Endothelial cell (in vitro differentiated cells): ENCODE data around the gene PHACTR1. TPM values are rescaled to one million over a fixed set of nuclear protein-coding genes. Genes with fewer than 3 reads are reported as not detected.

Source experiments
- DNase-seq: peaks from one replicate; pipeline ENCODE4 v3.0.0; 2021; ENCODE audit warnings: low spot score
- H3K27ac Mint-ChIP-seq: one replicate; pipeline ENCODE4 v1.8.0; 2021; ENCODE audit warnings: mixed read lengths, inconsistent platforms; ENCODE audit not compliant: unreplicated experiment
- H3K27me3 Mint-ChIP-seq: one replicate; pipeline ENCODE4 v1.8.0; 2021; ENCODE audit warnings: mild to moderate bottlenecking, moderate library complexity, mixed read lengths, inconsistent platforms; ENCODE audit not compliant: unreplicated experiment
- H3K36me3 Mint-ChIP-seq: one replicate; pipeline ENCODE4 v1.8.0; 2021; ENCODE audit warnings: mild to moderate bottlenecking, low read depth, mixed read lengths, inconsistent platforms; ENCODE audit not compliant: unreplicated experiment
- H3K4me1 Mint-ChIP-seq: one replicate; pipeline ENCODE4 v1.8.0; 2021; ENCODE audit warnings: mild to moderate bottlenecking, mixed read lengths, inconsistent platforms; ENCODE audit not compliant: unreplicated experiment
- H3K4me3 Mint-ChIP-seq: one replicate; pipeline ENCODE4 v1.8.0; 2021; ENCODE audit warnings: mild to moderate bottlenecking, mixed read lengths, inconsistent platforms; ENCODE audit not compliant: unreplicated experiment
- H3K9me3 Mint-ChIP-seq: one replicate; pipeline ENCODE4 v1.8.0; 2021; ENCODE audit warnings: mixed read lengths, inconsistent platforms; ENCODE audit not compliant: unreplicated experiment
- total RNA-seq: library from RNA; stranded (reverse); fragmentation: NEBNext Ultra II Directional; extraction: Animal tissue kit (Norgen Biotek cat#: 25700); gene quantifications from one replicate; pipeline ENCODE4 v1.2.1, GENCODE V29; 2021; ENCODE audit not compliant: unreplicated experiment
- TF ChIP-seq, protein P1 (sequence below): fragments of 200-600 bp; sonication (generic); IDR thresholded peaks from one replicate; pipeline ENCODE4 v1.5.0; 2021; ENCODE audit warnings: antibody characterized with exemption; ENCODE audit not compliant: unreplicated experiment

The PHACTR1 gene
- total RNA-seq, 1 donor from 2014 or later, result 39.9 TPM

DNA sequence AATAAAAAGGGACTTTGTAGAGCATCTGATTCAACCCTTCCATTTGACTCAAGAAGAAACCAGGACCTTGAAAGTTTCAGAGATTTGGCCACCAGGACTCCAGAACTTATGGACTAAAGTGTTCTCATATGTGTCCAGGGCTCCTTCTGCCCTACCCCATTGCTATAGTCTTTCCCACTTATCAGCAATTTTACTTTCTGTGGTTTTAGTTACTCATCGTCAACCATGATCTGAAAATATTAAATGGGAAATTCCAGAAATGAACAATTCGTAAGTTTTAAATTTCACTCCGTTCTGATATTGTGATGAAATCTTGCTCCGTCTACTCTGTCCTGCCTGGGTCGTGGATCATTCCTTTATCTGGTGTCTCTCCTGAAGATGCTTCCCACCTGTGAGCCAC lies 259.8 kb downstream of the PHACTR1 start:
- H3K27me3 Mint-ChIP-seq, result no peaks in the 10 kb centered on the region
- H3K36me3 Mint-ChIP-seq, result peaks cover under 1% of the 10 kb centered on the region
- no peaks in the 10 kb centered on the region for H3K4me1 Mint-ChIP-seq
- TF ChIP-seq, protein P1, sequence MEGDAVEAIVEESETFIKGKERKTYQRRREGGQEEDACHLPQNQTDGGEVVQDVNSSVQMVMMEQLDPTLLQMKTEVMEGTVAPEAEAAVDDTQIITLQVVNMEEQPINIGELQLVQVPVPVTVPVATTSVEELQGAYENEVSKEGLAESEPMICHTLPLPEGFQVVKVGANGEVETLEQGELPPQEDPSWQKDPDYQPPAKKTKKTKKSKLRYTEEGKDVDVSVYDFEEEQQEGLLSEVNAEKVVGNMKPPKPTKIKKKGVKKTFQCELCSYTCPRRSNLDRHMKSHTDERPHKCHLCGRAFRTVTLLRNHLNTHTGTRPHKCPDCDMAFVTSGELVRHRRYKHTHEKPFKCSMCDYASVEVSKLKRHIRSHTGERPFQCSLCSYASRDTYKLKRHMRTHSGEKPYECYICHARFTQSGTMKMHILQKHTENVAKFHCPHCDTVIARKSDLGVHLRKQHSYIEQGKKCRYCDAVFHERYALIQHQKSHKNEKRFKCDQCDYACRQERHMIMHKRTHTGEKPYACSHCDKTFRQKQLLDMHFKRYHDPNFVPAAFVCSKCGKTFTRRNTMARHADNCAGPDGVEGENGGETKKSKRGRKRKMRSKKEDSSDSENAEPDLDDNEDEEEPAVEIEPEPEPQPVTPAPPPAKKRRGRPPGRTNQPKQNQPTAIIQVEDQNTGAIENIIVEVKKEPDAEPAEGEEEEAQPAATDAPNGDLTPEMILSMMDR, result no peak
- H3K27ac Mint-ChIP-seq, result no peak overlapping the region
- no peak overlapping the region for H3K4me3 Mint-ChIP-seq
- no peaks in the 10 kb centered on the region for H3K9me3 Mint-ChIP-seq
- no peak for DNase-seq

DNA sequence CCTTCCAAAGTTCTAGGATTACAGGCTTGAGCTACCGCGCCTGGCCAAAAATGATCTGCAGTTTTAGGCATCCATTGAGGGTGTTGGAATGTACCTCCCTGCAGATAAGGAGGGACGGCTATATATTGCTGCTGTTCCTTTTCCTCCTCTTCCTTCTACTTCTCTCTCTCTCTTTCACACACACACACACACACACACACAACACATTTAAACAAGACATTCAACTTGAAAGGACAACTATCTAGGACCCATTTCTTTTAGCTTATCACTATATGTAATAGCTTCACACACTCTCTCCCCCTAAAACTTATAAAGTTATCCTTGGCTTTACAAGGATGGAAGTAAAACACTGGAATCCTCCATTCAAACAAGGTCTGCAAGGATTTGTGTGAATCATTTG lies 260.6 kb downstream of the PHACTR1 start:
- Mint-ChIP-seq H3K36me3 (peaks cover 5% of the 10 kb centered on the region), H3K9me3 (no peaks in the 10 kb centered on the region), H3K27me3 (peaks cover 1% of the 10 kb centered on the region), H3K27ac (no peak overlapping the region), H3K4me1 (no peaks in the 10 kb centered on the region), H3K4me3 (no peak overlapping the region)
- DNase-seq, result no peak
- TF ChIP-seq, protein P1, result no peak

DNA sequence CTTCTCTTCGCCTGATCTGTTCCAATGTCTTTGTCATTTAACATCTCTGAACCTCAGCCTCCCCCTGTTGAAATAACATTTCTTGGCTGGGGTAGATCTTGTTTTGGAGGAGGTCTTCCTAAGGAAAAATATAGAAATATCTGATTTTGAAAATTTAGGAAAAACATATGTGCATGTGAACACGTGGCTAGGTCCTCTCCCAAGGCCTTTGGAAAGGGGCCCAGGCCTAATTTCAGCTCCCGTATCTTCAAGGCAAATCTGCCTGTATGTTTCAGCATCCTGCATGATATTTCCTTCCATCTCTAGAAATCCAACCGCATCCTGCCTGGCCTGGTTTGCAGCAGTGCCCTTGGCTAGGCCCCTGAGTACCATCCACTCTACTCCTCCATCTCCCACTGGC lies 261.2 kb downstream of the PHACTR1 start:
- no peak for DNase-seq
- Mint-ChIP-seq H3K27me3 (peaks cover 1% of the 10 kb centered on the region), H3K4me1 (no peaks in the 10 kb centered on the region), H3K36me3 (peaks cover 6% of the 10 kb centered on the region), H3K9me3 (no peaks in the 10 kb centered on the region), H3K27ac (no peak overlapping the region), H3K4me3 (no peak overlapping the region)
- TF ChIP-seq, protein P1, result no peak

DNA sequence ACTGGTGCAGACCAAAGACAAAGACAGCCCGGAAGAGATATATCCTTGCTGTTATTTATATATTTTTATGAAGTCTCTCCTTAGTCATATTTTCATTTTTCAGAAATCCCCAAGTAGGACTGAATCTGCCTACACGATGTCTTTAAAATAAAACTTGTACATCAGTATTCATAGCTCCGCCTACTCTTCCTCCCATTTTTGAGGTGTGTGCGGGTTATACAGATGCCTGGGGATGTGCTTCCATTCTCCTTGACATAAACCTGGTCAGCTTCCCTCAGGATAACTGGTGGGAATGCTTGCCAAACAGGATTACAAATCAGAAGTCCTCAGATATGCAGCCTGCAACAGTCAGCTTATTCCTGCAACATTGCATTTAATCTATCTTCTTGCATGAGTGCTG lies 264.2 kb downstream of the PHACTR1 start:
- Mint-ChIP-seq H3K4me1 (no peaks in the 10 kb centered on the region), H3K9me3 (no peaks in the 10 kb centered on the region), H3K27me3 (peaks cover 1% of the 10 kb centered on the region), H3K4me3 (no peak overlapping the region), H3K36me3 (peaks cover 6% of the 10 kb centered on the region), H3K27ac (no peak overlapping the region)
- TF ChIP-seq, protein P1, result no peak
- no peak for DNase-seq

DNA sequence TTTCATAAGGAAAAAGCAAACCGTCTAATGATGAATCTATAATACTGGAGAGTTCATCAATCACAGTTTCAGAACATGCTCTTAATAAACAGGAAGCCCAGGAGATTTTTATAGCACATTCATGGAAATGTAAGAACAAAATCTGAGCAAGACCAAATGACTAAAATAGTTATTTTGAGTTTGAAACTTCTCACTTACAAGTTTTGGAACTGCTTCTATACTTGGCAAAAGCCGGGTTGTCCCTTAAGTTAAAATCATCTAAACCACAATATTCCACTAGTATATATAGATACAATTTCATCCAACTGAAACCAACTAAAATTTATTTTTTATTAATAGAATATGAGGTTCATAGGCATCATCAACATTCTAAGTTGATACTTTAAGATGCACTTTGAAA lies 268.2 kb downstream of the PHACTR1 start:
- Mint-ChIP-seq H3K9me3 (no peaks in the 10 kb centered on the region), H3K4me1 (no peaks in the 10 kb centered on the region), H3K4me3 (no peak overlapping the region), H3K27me3 (peaks cover 1% of the 10 kb centered on the region), H3K27ac (no peak overlapping the region), H3K36me3 (peaks cover 8% of the 10 kb centered on the region)
- TF ChIP-seq, protein P1, result no peak
- DNase-seq, result no peak
